Retina (tissue), 1 donor: Measurements from ENCODE around the gene TSPAN16.

Source experiments
- DNase-seq: peaks from one replicate; pipeline ENCODE4 v3.0.0-alpha.2; 2016

TSPAN16 gene, protein sequence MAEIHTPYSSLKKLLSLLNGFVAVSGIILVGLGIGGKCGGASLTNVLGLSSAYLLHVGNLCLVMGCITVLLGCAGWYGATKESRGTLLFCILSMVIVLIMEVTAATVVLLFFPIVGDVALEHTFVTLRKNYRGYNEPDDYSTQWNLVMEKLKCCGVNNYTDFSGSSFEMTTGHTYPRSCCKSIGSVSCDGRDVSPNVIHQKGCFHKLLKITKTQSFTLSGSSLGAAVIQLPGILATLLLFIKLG

DNA sequence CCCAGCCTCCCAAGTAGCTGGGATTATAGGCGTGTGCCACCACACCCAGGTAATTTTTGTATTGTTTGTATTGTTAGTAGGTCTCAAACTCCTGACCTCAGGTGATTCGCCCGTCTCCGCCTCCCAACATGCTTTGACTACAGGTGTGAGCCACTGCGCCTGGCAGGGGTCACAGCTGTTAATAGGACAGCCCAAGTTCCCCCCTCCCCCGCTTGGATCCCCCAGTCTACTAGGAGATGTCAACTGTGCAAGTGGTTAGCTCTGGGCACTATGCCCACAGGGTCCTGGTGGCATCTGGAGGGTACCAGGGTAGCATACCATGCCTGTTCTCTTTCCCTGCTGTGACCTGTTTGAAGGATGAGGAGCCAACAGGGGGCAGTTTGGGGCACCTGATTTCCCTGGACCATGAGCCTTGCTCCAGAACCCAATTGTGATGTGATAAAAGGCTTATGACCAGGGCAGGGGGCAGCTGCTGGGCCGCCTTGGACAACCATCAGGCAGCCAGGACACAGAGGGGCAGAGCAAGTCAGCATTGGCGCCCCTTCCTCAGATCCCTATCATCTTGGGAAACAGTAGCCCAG is at the start of gene TSPAN16:
TSS of gene TSPAN16 (plus strand) at position 496 of the 581 bp plus-strand sequence. CDS start 138 bp downstream, outside the sequence.
- DNase-seq, result no peak

DNA sequence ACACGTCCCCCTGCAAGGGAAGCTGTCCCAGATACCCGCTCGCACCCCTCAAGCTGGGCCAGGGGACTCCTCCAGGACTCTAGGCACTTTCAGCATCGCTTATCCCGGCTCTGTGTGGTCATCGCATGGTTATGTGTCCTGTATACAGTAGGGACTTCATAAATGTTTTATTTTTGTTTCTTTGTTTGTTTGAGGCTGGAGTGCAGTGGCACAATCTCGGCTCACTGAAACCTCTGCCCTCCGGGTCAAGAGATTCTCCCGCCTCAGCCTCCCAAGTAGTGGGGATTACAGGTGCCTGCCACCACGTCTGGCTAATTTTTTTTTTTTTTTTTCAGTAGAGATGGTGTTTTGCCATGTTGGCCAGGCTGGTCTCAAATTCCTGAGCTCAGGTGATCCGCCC is 49.0 kb upstream of the TSPAN16 start:
- DNase-seq, result no peak

- DNase-seq, result no peak
Measured at GRCh38 chr19:11247391-11247790, 48.6 kb upstream of the TSPAN16 start.

DNA sequence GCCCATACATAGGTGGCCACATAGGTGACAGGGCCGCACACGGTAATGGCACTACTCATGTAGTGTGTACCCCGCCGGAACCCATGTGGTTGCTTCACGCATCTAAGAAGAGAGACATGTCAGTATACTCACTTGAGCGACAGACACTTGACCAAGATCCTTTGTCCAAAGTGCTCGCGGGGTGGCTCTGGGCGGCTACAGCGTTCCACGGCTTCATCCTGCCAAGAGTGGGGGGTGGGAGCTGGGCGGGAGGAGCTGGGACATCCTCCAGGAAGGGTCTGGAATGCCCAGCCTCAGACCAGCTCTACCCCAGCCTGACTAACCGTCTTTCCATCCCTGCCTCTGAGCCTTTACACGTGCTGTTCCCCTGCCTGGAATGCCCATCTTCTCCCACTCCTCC is 48.0 kb upstream of the TSPAN16 start:
- no peak for DNase-seq

DNA sequence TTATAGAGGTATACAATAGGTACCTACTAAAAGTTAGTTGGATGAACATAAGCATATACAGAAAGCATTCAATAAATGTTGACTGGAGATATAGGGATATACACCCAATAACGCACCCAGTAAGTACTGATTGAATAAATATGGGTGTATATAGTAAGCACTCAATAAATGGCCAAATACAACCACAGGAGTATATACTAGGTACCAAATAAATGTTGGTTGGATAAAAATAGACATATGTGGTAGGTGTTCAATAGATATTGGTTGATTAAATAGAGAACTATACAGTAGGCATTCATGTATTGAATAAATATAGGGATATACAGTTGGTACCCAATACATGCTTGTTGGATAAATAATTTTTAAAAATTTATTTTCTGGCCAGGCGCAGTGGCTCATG is 47.1 kb upstream of the TSPAN16 start:
- DNase-seq, result no peak

GRCh38 chr19:11251217-11251616 is 44.7 kb upstream of the TSPAN16 start:
- no peak for DNase-seq

DNA sequence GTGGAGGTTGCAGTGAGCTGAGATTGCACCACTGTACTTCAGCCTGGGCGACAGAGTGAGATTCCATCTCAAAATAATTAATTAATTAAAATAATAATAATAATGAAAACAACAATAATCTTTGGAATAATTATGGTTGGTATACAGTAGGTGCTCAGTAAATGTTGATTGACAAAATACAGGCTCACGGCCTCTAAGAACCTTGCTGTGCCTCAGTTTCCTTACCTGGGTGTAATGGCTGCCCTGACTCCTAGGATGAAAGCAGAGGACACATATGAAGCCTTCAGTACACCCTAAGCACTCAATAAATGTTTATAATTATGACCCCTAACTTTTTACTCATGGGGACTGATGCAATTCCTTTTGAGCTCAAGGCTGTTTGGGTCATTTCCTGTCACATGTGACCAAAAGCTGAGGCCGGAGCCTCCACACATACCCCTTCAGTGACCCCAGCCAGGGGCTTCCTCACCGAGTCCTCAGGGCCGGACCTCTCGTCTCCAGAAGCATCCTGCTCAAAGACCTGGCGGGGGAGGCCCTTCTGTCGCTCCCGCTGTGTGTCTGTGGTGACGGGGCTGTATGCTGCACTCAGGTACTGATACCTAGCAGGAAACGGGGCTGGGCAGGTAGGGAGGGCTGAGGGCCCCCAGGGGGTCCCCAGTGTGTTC is 44.2 kb upstream of the TSPAN16 start:
- DNase-seq, result no peak

GRCh38 chr19:11252665-11253355 is 43.1 kb upstream of the TSPAN16 start:
- no peak for DNase-seq

- DNase-seq, result no peak
Measured at GRCh38 chr19:11254666-11255065, 41.3 kb upstream of the TSPAN16 start.

DNA sequence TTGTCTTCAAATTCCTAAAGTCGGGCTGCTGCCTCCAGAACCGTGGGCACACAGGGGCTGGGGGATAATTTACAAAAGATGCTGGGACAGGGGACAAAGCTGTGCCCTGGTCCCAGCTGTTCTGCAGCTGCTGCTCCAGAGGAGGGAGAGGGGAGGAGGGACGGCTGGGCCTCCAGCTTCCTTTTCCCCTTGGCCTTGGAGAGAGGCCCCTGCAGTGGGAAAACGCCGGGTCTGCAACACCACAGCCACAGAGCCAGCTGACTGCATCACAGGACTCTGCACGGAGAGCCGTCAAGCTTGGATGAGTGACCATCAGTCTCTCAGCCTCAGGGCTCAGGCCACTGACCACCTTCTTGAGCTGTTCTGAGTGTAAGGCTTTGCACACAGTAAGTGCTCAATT is 39.8 kb upstream of the TSPAN16 start:
- DNase-seq, result no peak

GRCh38 chr19:11257846-11258380 is 38.0 kb upstream of the TSPAN16 start:
- DNase-seq, result no peak

- no peak for DNase-seq
Measured at GRCh38 chr19:11260996-11261395, 35.0 kb upstream of the TSPAN16 start.

- DNase-seq, result peak; percentile 55
Measured at GRCh38 chr19:11261431-11261970, 34.5 kb upstream of the TSPAN16 start.

DNA sequence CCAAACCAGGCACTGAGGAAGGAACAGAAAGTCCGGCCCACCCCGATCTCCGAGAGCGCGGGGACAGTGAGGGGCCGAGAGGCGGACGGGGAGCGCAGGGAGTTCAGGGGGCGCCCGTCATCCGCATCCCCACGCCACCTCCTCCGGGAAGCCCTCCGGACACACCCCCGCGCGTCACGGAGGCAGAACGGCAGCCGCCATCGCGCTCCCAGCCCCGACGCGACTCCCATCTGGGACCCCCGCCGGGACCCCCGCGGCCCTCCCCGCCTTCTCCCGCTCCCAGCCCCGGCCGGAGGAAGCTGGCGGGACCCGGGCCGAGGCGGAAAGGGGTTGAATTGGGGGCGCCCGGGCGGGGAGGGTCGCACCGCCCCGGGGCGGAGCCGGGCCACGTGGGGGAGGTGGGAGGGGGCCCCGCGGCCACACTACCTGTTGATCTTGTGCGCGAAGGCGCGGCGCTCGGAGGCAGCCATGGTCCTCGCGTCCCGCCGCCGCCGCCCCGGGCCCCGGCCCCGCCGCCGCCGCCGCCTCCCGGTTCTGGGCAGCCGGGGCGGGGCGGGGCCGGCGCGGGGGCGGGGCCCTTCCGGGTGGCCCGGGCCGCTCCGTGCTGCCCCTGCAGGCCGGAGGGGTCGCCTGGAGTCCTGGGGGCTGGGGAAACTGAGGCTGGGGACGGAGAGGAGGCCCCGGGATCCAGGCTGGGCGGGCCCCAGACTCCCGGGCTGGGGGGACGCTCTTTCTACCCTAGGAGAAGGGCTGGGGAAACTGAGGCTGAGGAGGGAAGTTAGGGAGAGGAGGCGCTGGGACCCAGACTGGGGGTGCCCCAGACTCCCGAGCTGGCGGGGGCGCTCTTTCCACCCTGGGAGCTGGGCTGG is 33.8 kb upstream of the TSPAN16 start, which contains the start of gene DOCK6:
TSS of gene DOCK6 (minus strand) at position 554 of the 869 bp plus-strand sequence. CDS start at position 470, 84 bp downstream.
- no peak for DNase-seq

DNA sequence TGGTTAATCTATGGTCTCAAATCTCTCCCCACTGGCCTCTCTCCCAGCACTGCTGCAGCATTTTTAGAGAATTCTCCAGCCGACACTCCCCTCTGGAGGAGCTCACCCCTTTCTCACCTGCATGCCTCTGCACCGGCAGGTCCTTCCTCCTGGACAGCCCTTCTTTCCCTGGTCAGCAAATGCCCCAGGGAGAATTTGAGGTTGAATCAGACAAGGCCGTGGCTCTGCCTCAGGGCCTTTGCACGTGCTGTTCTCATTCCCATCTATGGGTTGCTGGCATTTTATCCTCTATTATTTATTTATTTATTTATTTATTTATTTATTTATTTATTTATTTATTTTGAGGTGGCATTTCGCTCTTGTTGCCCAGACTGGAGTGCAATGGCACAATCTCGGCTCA is 32.2 kb upstream of the TSPAN16 start:
- DNase-seq, result no peak

DNA sequence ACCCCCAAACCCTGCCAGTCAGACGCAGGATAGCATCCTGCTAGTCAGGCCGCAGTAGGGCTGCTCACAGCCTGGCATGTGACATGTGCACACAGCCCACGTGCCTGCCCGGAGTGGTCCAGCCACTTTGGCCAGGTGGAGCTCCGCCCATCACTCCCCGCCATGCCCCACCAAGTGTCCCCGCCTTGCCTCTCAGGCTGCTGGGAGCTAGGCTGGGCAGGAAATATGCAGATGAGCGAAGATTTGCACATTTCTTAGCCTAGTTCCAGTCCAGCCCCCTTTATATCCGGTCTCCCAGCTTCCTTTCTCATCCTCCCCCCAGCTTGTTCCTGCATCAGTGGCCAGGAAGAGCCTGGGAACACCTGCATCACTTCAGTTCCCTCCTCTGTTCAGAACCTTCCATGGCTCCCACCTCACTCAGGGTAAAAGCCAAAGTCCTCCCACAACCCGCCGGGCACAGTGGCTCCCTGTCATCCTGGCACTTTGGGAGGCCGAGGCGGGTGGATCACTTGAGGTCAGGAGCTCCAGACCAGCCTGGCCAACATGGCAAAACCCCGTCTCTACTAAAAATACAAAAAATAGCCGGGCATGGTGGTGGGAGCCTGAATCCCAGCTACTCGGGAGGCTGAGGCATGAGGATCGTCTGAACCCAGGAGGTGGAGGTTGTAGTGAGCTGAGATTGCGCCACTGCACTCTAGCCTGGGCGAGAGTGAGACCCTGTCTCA is 31.3 kb upstream of the TSPAN16 start:
- no peak for DNase-seq

GRCh38 chr19:11265177-11265784 is 30.7 kb upstream of the TSPAN16 start:
- DNase-seq, result no peak

- no peak for DNase-seq
Measured at GRCh38 chr19:11265785-11266236, 30.1 kb upstream of the TSPAN16 start.

DNA sequence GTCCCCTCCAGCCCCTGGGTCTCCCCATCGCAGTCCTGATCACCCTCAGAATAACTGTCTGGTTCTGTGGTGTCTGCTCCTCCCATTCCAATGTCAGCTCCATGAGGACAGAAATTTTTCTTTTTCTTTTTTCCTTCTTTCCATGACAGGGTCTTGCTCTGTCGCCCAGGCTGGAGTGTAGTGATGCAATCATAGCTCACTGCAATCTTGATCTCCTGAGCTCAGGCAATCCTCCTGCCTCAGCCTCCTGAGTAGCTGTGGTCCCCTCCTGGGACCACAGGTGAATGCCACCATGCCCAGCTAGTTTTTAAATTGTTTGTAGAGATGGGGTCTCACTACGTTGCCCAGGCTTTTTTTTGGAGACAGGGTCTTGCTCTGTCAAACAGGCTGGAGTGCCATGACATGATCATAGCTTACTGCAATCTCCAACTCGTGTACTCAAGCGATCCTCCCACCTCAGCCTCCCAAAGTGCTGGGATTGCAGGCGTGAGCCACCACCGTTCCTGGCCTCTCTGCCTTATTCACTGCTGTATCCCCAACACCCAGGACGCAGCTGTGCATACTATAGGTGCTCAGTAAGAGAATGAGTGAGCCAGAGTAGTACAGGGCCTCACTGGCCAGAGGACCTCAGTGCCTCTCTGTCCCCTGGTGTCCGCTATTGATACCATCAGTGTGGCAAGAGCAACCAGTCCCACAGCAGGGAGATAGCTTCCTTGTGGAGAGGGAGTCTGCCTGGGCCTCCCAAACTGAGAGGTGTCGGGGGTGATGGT is 28.5 kb upstream of the TSPAN16 start:
- DNase-seq, result no peak

GRCh38 chr19:11268783-11269267 is 27.1 kb upstream of the TSPAN16 start:
- DNase-seq, result no peak
